ENCODE measurements around the gene PDE3A. TPM values are rescaled to one million over a fixed set of nuclear protein-coding genes. Genes with fewer than 3 reads are reported as not detected.

The PDE3A gene
- total RNA-seq, 1 experiment from 2014 or later = 19.9 TPM

DNA sequence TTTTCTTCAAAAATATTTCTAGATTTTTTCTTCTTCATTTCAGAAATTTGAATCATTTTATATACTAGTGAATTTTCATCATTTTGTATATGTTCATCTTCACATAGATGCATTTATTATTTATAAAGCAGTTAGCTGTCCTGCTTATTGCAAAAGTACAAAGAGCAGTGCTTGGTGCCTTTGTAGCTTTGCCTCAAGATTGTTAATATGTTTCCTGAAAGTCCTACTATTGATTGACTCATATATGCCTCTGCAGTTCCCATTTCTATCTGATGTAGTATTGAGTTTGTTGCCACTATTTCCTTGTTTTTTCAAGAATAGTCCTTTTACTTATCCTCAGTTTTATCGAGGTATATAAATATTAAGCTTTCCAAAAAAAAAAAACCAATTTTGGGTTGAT is 89.7 kb downstream of the PDE3A start:
- no peak for DNase-seq
- Mint-ChIP-seq H3K27me3 (ENCODE audit: unreplicated experiment) (no peaks in the 10 kb centered on the region), H3K27ac (ENCODE audit: unreplicated experiment) (no peak overlapping the region), H3K4me3 (ENCODE audit: low read depth, unreplicated experiment) (no peak overlapping the region), H3K4me1 (ENCODE audit: low read depth, unreplicated experiment) (no peaks in the 10 kb centered on the region), H3K36me3 (ENCODE audit: insufficient read depth, unreplicated experiment) (no peaks in the 10 kb centered on the region), H3K9me3 (ENCODE audit: low read depth, unreplicated experiment) (no peaks in the 10 kb centered on the region)
- CTCF ChIA-PET = interaction anchor here (0.7 kb wide), 1 partner anchor 289 kb away, joined by 3 read pairs; no protein-coding TSS in a partner anchor
- no TSS peak for BruUV-seq (replicated peaks)
- intact Hi-C loops (cut with micrococcal nuclease; ENCODE audit: unreplicated experiment) = no loop called here
- TF ChIP-seq, protein P1, sequence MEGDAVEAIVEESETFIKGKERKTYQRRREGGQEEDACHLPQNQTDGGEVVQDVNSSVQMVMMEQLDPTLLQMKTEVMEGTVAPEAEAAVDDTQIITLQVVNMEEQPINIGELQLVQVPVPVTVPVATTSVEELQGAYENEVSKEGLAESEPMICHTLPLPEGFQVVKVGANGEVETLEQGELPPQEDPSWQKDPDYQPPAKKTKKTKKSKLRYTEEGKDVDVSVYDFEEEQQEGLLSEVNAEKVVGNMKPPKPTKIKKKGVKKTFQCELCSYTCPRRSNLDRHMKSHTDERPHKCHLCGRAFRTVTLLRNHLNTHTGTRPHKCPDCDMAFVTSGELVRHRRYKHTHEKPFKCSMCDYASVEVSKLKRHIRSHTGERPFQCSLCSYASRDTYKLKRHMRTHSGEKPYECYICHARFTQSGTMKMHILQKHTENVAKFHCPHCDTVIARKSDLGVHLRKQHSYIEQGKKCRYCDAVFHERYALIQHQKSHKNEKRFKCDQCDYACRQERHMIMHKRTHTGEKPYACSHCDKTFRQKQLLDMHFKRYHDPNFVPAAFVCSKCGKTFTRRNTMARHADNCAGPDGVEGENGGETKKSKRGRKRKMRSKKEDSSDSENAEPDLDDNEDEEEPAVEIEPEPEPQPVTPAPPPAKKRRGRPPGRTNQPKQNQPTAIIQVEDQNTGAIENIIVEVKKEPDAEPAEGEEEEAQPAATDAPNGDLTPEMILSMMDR (IDR thresholded peaks at IDR 0.05; ENCODE audit: unreplicated experiment) = no peak

DNA sequence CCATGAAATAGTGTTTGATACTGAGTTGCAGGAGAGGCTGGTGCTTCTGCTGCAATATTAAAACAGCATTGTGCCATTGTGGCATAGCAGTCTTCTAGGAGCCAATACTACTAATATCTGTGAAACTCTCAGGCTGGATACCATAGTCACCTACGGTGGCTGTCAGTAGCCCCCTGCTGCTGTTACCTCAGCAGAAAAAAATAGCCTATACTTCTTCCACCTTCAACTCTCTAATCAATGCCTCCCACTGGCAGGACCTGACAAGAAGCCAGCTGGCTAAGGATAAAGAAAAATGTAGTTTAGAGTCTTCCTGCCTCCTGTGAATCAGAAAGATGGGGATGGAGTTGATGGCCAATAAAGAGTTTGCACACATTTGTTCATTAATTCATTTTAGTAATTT is 91.6 kb downstream of the PDE3A start:
- Mint-ChIP-seq H3K27me3 (ENCODE audit: unreplicated experiment) (no peaks in the 10 kb centered on the region), H3K4me1 (ENCODE audit: low read depth, unreplicated experiment) (no peaks in the 10 kb centered on the region), H3K27ac (ENCODE audit: unreplicated experiment) (no peak overlapping the region), H3K9me3 (ENCODE audit: low read depth, unreplicated experiment) (no peaks in the 10 kb centered on the region), H3K4me3 (ENCODE audit: low read depth, unreplicated experiment) (no peak overlapping the region), H3K36me3 (ENCODE audit: insufficient read depth, unreplicated experiment) (no peaks in the 10 kb centered on the region)
- intact Hi-C loops (cut with micrococcal nuclease; ENCODE audit: unreplicated experiment) = loop anchor here (10.0 kb wide), 1 partner anchor 85 kb away; no protein-coding TSS in a partner anchor
- TF ChIP-seq, protein P1 (IDR thresholded peaks at IDR 0.05; ENCODE audit: unreplicated experiment) = no peak
- CTCF ChIA-PET = no interaction called here
- no TSS peak for BruUV-seq (replicated peaks)
- DNase-seq = no peak

DNA sequence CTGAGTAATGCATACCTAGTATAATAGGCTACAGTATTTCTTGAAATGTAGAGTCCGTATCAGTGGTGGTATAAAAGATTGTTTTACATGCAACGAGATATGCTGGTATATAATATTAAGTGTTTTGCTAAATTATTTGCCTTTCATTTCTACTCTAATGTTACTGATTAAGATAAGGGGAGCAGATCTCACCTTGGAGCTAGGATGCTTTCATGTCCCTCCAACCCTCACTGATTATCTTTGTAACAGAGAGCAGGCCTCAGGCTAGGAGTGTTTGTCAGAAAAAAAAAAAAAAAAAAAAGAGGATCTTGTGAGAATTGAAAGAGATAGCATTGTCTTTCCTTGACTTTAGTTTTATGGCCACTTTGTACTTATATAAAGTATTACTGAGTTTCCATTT is 92.6 kb downstream of the PDE3A start:
- intact Hi-C loops (cut with micrococcal nuclease; ENCODE audit: unreplicated experiment) = loop anchor here (10.0 kb wide), 1 partner anchor 84 kb away; no protein-coding TSS in a partner anchor
- no peaks in the 10 kb centered on the region for H3K36me3 Mint-ChIP-seq (ENCODE audit: insufficient read depth, unreplicated experiment)
- no peak overlapping the region for H3K27ac Mint-ChIP-seq (ENCODE audit: unreplicated experiment)
- no peaks in the 10 kb centered on the region for H3K9me3 Mint-ChIP-seq (ENCODE audit: low read depth, unreplicated experiment)
- no peaks in the 10 kb centered on the region for H3K27me3 Mint-ChIP-seq (ENCODE audit: unreplicated experiment)
- no peak for DNase-seq
- no peak overlapping the region for H3K4me3 Mint-ChIP-seq (ENCODE audit: low read depth, unreplicated experiment)
- CTCF ChIA-PET = no interaction called here
- BruUV-seq (replicated peaks) = no TSS peak
- no peaks in the 10 kb centered on the region for H3K4me1 Mint-ChIP-seq (ENCODE audit: low read depth, unreplicated experiment)
- TF ChIP-seq, protein P1 (IDR thresholded peaks at IDR 0.05; ENCODE audit: unreplicated experiment) = no peak

DNA sequence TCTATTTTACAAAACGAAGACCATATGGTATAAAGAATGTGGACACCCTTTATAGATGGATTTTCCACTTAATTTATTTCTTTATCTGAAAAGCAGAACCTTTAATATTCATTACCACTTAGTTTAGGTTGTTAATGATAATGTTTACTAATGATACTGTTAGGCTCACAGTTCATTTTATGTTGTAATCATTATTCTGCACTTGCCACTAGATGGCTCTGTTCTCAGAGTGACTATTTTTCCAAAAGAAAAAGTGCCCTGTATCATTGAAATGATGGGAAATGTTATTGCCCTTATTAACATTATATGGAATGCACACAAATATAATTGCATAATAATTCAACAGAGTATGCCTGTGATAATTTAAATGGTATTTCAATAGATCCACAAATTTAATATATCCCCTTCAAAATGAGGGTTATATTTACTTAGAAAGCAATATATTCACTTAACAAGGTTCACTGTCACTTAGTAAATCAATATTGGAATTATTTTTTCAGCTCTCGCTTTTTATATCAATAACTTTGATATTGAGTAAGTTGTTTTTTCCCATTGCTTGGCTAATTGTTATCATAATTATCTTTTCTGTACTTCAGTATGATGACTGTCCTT is 95.7 kb downstream of the PDE3A start:
- peak; percentile 11 for DNase-seq
- no peaks in the 10 kb centered on the region for H3K27me3 Mint-ChIP-seq (ENCODE audit: unreplicated experiment)
- no peak overlapping the region for H3K4me3 Mint-ChIP-seq (ENCODE audit: low read depth, unreplicated experiment)
- TF ChIP-seq, protein P1 (IDR thresholded peaks at IDR 0.05; ENCODE audit: unreplicated experiment) = peak; percentile 11
- BruUV-seq (replicated peaks) = no TSS peak
- H3K4me1 Mint-ChIP-seq (ENCODE audit: low read depth, unreplicated experiment) = no peaks in the 10 kb centered on the region
- no peak overlapping the region for H3K27ac Mint-ChIP-seq (ENCODE audit: unreplicated experiment)
- intact Hi-C loops (cut with micrococcal nuclease; ENCODE audit: unreplicated experiment) = loop anchor here (1.0 to 10.0 kb wide), 2 partner anchors 81 to 137 kb away; no protein-coding TSS in a partner anchor
- H3K36me3 Mint-ChIP-seq (ENCODE audit: insufficient read depth, unreplicated experiment) = no peaks in the 10 kb centered on the region
- H3K9me3 Mint-ChIP-seq (ENCODE audit: low read depth, unreplicated experiment) = no peaks in the 10 kb centered on the region
- CTCF ChIA-PET = no interaction called here
